ENCODE results near the gene TPCN1. TPM values are rescaled to one million over a fixed set of nuclear protein-coding genes. Genes with fewer than 3 reads are reported as not detected.

The TPCN1 gene
- total and polyA plus RNA-seq, 2 of the 13 experiments (the other 11 are each of a cell fraction or from before 2014, with no cell fraction given), result 8.0 to 26.8 TPM

GRCh38 chr12:113287146-113287898, 66.1 kb downstream of the TPCN1 start:
- no peak for DNase-seq (ENCODE audit: low spot score)

More at GRCh38 chr12:113287146-113287898, 66.1 kb downstream of the TPCN1 start:
- Histone ChIP-seq H3K9ac (ENCODE audit: insufficient read depth, low read depth, low read length) (no peak overlapping the region), H3K36me3 (replicated peaks in 1 of 2; ENCODE audit: control insufficient read depth in 1 of 2, insufficient read depth in 2 of 2, low read length in 2 of 2) (peaks cover 6 to 16% of the 10 kb centered on the region in 2 experiments; a peak in 4 of 5 replicates), H3K27me3 (ENCODE audit: control insufficient read depth in 1 of 2, insufficient read depth in 2 of 2, low read length in 2 of 2) (no peaks in the 10 kb centered on the region), H3K27ac (ENCODE audit: extremely low read length, insufficient read depth, low read length) (no peak overlapping the region), H4K20me1 (ENCODE audit: insufficient read depth, low read length) (no peaks in the 10 kb centered on the region), H3K4me1 (ENCODE audit: insufficient read depth, low read length) (no peaks in the 10 kb centered on the region; the same call in 1 of the 2 replicates), H3K9me3 (ENCODE audit: low read length) (no peaks in the 10 kb centered on the region), H3K4me3 (replicated peaks in 1 of 3; ENCODE audit: insufficient read depth in 1 of 3, low read depth in 2 of 3, low read length in 3 of 3) (no peak overlapping the region), H3K79me2 (ENCODE audit: insufficient read depth, low read length) (no peaks in the 10 kb centered on the region), H3K4me2 (ENCODE audit: low read depth, low read length) (no peak overlapping the region), H2AFZ (ENCODE audit: low read length) (no peak overlapping the region)
- FAIRE-seq (no peak), ATAC-seq (no peak)
- intact Hi-C loops (cut with micrococcal nuclease; ENCODE audit: unreplicated experiment), result no loop called here
- TF ChIP-seq TRAFD1 (CRISPR knock-in tag; IDR thresholded peaks at IDR 0.05; ENCODE audit: borderline replicate concordance) (no peak), ZNF572 (CRISPR knock-in tag; IDR thresholded peaks at IDR 0.05) (no peak), ZBTB46 (CRISPR knock-in tag; IDR thresholded peaks at IDR 0.05; ENCODE audit: borderline replicate concordance) (no peak), NBN (conservative IDR thresholded peaks at IDR 0.05) (no peak), ZNF687 (CRISPR knock-in tag; IDR thresholded peaks at IDR 0.05) (no peak; the same call in 1 of the 2 replicates), HMGA1 (CRISPR knock-in tag; conservative IDR thresholded peaks at IDR 0.05) (no peak), SSRP1 (CRISPR knock-in tag; IDR thresholded peaks at IDR 0.05) (no peak), ZKSCAN1 (IDR thresholded peaks at IDR 0.05; ENCODE audit: low read length) (no peak), SP1 (IDR thresholded peaks at IDR 0.05) (no peak), SP1 (CRISPR knock-in tag; IDR thresholded peaks at IDR 0.05) (no peak), E2F1 (CRISPR knock-in tag; IDR thresholded peaks at IDR 0.05) (no peak), KLF9 (CRISPR knock-in tag; IDR thresholded peaks at IDR 0.05; ENCODE audit: low read depth) (no peak)
- ChIA-PET POLR2A (no interaction called here), CTCF (ENCODE audit: low intra/inter-chr PET ratio, low total read pairs) (no interaction called here)
- WGBS (ENCODE audit: low lambda C conversion rate), result 100% methylated on average over 6 of the region's 21 CpGs
- in situ Hi-C loops (cut with HindIII; ENCODE audit: extremely low pct_ligation_motif_present, low pct_unique_long_range_greater_than_20kb), result no loop called here
- no TSS peak for BruUV-seq (replicated peaks)
